Trophoblast cell (in vitro differentiated cells and primary cell): ENCODE results near the gene THAP7.
A peak's percentile ranks its signal among the peaks of the same experiment; 100 is the strongest.

Experiments used
- DNase-seq, 2 donors: peaks; one replicate each; pipeline ENCODE4 v3.0.0-alpha.2; 2016
- H2AFZ ChIP-seq: 2 replicates; pipeline ENCODE4 v1.6.1; 2013; ENCODE audit warnings: low read length, moderate library complexity, mild to moderate bottlenecking; ENCODE audit not compliant: insufficient read depth, poor library complexity
- H2AK5ac ChIP-seq: 2 replicates; pipeline ENCODE4 v1.6.1; 2013; ENCODE audit warnings: mild to moderate bottlenecking, low read length
- H2BK120ac ChIP-seq: 2 replicates; pipeline ENCODE4 v1.6.1; 2013; ENCODE audit warnings: low read length, mild to moderate bottlenecking, moderate library complexity; ENCODE audit not compliant: insufficient read depth, poor library complexity
- H2BK12ac ChIP-seq: 2 replicates; pipeline ENCODE4 v1.6.1; 2013; ENCODE audit warnings: mild to moderate bottlenecking, low read length, moderate library complexity
- H2BK5ac ChIP-seq: 2 replicates; pipeline ENCODE4 v1.6.1; 2013; ENCODE audit warnings: low read length, low read depth, moderate library complexity, mild to moderate bottlenecking; ENCODE audit not compliant: poor library complexity
- H3K14ac ChIP-seq: 2 replicates; pipeline ENCODE4 v1.6.1; 2013; ENCODE audit warnings: mild to moderate bottlenecking, low read length
- H3K18ac ChIP-seq: 2 replicates; pipeline ENCODE4 v1.6.1; 2013; ENCODE audit warnings: mild to moderate bottlenecking, low read length
- H3K23ac ChIP-seq: 2 replicates; pipeline ENCODE4 v1.6.1; 2013; ENCODE audit warnings: low read length
- H3K27ac ChIP-seq: 2 replicates; pipeline ENCODE4 v1.5.1; 2013; ENCODE audit warnings: low read depth, mild to moderate bottlenecking, inconsistent platforms, low read length, moderate library complexity
- H3K27me3 ChIP-seq: 2 replicates; pipeline ENCODE4 v1.6.1; 2013; ENCODE audit warnings: inconsistent platforms, mild to moderate bottlenecking, low read length, moderate library complexity; ENCODE audit not compliant: insufficient read depth
- H3K36me3 ChIP-seq, 2 experiments: 1 replicate in 1 of 2; 2 replicates in 1 of 2; pipeline ENCODE4 v1.6.1; 2013; ENCODE audit warnings: low read length in 2 of 2, mild to moderate bottlenecking in 2 of 2, moderate library complexity in 1 of 2; ENCODE audit not compliant: insufficient read depth in 2 of 2, control insufficient read depth in 1 of 2
- H3K4ac ChIP-seq: 2 replicates; pipeline ENCODE4 v1.6.1; 2013; ENCODE audit warnings: low read depth, mild to moderate bottlenecking, low read length, moderate library complexity
- H3K4me1 ChIP-seq, 2 experiments: 1 replicate in 1 of 2; 2 replicates in 1 of 2; pipeline ENCODE4 v1.6.1; 2013; ENCODE audit warnings: low read length in 2 of 2, mild to moderate bottlenecking in 2 of 2, moderate library complexity in 1 of 2; ENCODE audit not compliant: insufficient read depth in 2 of 2, control insufficient read depth in 1 of 2
- H3K4me2 ChIP-seq: 2 replicates; pipeline ENCODE4 v1.6.1; 2013; ENCODE audit warnings: inconsistent platforms, mild to moderate bottlenecking, low read length, moderate library complexity
- H3K4me3 ChIP-seq: 2 replicates; pipeline ENCODE4 v1.5.1; 2013; ENCODE audit warnings: mild to moderate bottlenecking, low read depth, low read length, inconsistent platforms
- H3K79me1 ChIP-seq: one replicate; pipeline ENCODE4 v1.6.1; 2013; ENCODE audit warnings: low read length
- H3K79me2 ChIP-seq: 2 replicates; pipeline ENCODE4 v1.6.1; 2013; ENCODE audit warnings: low read length, mild to moderate bottlenecking; ENCODE audit not compliant: control insufficient read depth, insufficient read depth, poor library complexity
- H3K9ac ChIP-seq: 2 replicates; pipeline ENCODE4 v1.6.1; 2013; ENCODE audit warnings: mild to moderate bottlenecking, low read length
- H3K9me3 ChIP-seq: 2 replicates; pipeline ENCODE4 v1.6.1; 2013; ENCODE audit warnings: low read depth, mild to moderate bottlenecking, control low read depth, inconsistent platforms, low read length; ENCODE audit not compliant: insufficient read depth
- H4K12ac ChIP-seq: 2 replicates; pipeline ENCODE4 v1.6.1; 2013; ENCODE audit warnings: low read depth, mild to moderate bottlenecking, low read length, moderate library complexity
- H4K8ac ChIP-seq: 2 replicates; pipeline ENCODE4 v1.6.1; 2013; ENCODE audit warnings: low read depth, mild to moderate bottlenecking, low read length, moderate library complexity
- H4K91ac ChIP-seq: one replicate; pipeline ENCODE4 v1.6.1; 2013; ENCODE audit warnings: low read depth, mild to moderate bottlenecking, low read length, moderate library complexity
- WGBS: extraction: QIAGEN DNeasy Blood & Tissue Kit; methylation state at CpG from one replicate; pipeline ENCODE4 v1.1.7; 2013; ENCODE audit warnings: missing lambda C conversion rate; ENCODE audit not compliant: insufficient read length, insufficient coverage; ENCODE audit errors: extremely low coverage; 5-methylcytosine and 5-hydroxymethylcytosine counted together

Gene THAP7

DNA sequence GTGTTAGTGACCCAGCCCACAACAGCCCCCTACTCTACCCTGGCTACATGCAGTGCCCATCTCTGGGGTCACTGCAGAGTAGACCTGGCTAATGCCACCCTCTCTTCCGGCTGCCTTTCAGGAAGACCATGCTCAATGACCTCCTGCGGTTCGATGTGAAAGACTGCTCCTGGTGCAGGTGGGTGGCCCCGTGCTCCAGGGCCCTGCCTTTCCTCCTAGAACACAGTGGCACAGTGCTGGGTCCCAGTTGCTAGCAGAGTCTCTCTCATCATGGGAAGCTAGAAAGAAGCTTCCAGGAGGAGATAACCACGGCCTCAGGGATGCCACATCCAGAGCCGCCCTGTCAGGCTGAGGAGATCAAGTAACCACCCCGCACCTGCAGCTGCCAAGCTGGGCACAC, 16.2 kb downstream of the THAP7 start:
- Histone ChIP-seq H3K9me3 (no peaks in the 10 kb centered on the region), H2BK5ac (no peak overlapping the region), H2AK5ac (no peak overlapping the region), H2AFZ (no peak overlapping the region), H3K27ac (no peak overlapping the region), H3K4me3 (no peak overlapping the region), H3K18ac (no peak overlapping the region), H2BK12ac (no peak overlapping the region), H3K4me1 (peaks cover 0 to 10% of the 10 kb centered on the region in 2 experiments), H4K91ac (no peak overlapping the region), H3K14ac (no peak overlapping the region), H4K12ac (no peak overlapping the region), H4K8ac (no peak overlapping the region), H3K4ac (no peak overlapping the region), H3K79me1 (peaks cover 8% of the 10 kb centered on the region), H3K79me2 (peaks cover 8% of the 10 kb centered on the region), H3K9ac (no peak overlapping the region), H3K23ac (no peak overlapping the region), H2BK120ac (no peak overlapping the region), H3K27me3 (no peaks in the 10 kb centered on the region), H3K36me3 (peaks cover 32 to 35% of the 10 kb centered on the region in 2 experiments), H3K4me2 (no peak overlapping the region)
- DNase-seq, result no peak
- WGBS, result no CpG with 5 or more reads among the region's 7 CpGs

GRCh38 chr22:20983081-20983771, 18.7 kb downstream of the THAP7 start:
- Histone ChIP-seq H3K27ac (no peak overlapping the region), H4K8ac (peak overlapping the region; percentile 96), H3K79me1 (peaks cover 8% of the 10 kb centered on the region), H2BK12ac (no peak overlapping the region), H2BK5ac (no peak overlapping the region), H3K9ac (no peak overlapping the region), H3K14ac (no peak overlapping the region), H3K36me3 (peaks cover 25 to 26% of the 10 kb centered on the region in 2 experiments), H4K91ac (no peak overlapping the region), H3K4ac (no peak overlapping the region), H3K27me3 (no peaks in the 10 kb centered on the region), H3K4me1 (peaks cover 5 to 18% of the 10 kb centered on the region in 2 experiments), H3K4me2 (peak overlapping the region; percentile 92), H3K18ac (no peak overlapping the region), H3K79me2 (peaks cover 8% of the 10 kb centered on the region), H3K4me3 (peak overlapping the region; percentile 98), H3K23ac (no peak overlapping the region), H2BK120ac (no peak overlapping the region), H3K9me3 (peaks cover 8% of the 10 kb centered on the region), H2AK5ac (no peak overlapping the region), H4K12ac (peak overlapping the region; percentile 67), H2AFZ (peak overlapping the region; percentile 89)
- no CpG with 5 or more reads among the region's 5 CpGs for WGBS
- DNase-seq, result no peak

- Histone ChIP-seq H3K23ac (no peak overlapping the region), H3K4me1 (peaks cover 5 to 18% of the 10 kb centered on the region in 2 experiments), H3K9ac (peak overlapping the region; percentile 69), H3K18ac (peak overlapping the region; percentile 81), H4K12ac (peak overlapping the region; percentile 67), H3K79me1 (peaks cover 8% of the 10 kb centered on the region), H3K27me3 (no peaks in the 10 kb centered on the region), H3K14ac (peak overlapping the region; percentile 88), H4K91ac (peak overlapping the region; percentile 59), H3K27ac (no peak overlapping the region), H3K79me2 (peaks cover 8% of the 10 kb centered on the region), H4K8ac (peak overlapping the region; percentile 96), H2AFZ (peak overlapping the region; percentile 89), H3K4ac (no peak overlapping the region), H3K36me3 (peaks cover 20 to 21% of the 10 kb centered on the region in 2 experiments), H3K9me3 (peaks cover 13% of the 10 kb centered on the region), H3K4me2 (peak overlapping the region; percentile 92), H3K4me3 (peak overlapping the region; percentile 98), H2BK120ac (peak overlapping the region; percentile 14), H2BK12ac (no peak overlapping the region), H2BK5ac (no peak overlapping the region), H2AK5ac (peak overlapping the region; percentile 3)
- no peak for DNase-seq
- WGBS, result no CpG with 5 or more reads among the region's 12 CpGs
Measured at GRCh38 chr22:20982563-20982882, 19.4 kb downstream of the THAP7 start.

DNA sequence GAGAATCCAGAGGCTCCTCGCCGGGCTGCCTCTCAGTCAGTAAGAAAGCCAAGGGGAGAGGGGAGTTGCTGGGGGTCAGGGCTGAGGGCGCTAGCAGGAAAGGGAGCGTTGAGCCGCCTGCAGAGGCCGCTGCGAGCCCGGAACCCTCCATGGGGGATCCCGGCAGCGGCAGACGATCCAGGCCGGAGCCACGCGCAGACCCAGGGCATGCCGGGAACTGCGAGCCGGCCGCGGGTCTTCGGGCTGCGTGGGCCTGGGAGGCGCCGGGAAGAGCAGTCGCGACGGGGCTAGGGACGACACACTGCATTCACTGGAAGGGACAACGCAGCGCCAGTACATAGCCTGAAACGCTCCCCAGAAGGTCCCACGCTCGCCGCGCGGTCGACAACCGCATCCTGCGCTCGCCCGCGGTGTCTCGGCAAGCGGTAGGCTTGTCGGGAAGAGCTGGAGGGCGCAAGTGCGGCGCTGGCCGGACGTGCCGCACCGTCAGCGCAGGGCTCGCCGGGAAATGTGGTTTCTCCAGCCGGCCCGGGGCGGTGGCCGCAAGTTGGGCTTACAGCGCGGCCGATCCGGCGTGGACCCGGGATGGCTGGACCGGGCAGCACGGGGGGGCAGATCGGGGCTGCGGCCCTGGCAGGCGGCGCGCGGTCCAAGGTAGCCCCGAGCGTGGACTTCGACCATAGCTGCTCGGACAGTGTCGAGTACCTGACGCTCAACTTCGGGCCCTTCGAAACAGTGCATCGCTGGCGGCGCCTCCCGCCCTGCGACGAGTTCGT, 19.9 kb downstream of the THAP7 start, which contains the start of gene LZTR1:
TSS of gene LZTR1 (plus strand) at position 511 of the 776 bp plus-strand sequence. CDS start at position 586, 75 bp downstream.
- H4K8ac ChIP-seq, result peak within 1 kb of the TSS; percentile 96
- peaks cover 8% of the 10 kb centered on the region for H3K79me2 ChIP-seq
- H3K79me1 ChIP-seq, result peaks cover 8% of the 10 kb centered on the region
- peak within 1 kb of the TSS; percentile 10 for H2AK5ac ChIP-seq
- no CpG with 5 or more reads among the region's 87 CpGs for WGBS
- peak within 1 kb of the TSS; percentile 98 for H3K4me3 ChIP-seq
- H3K4ac ChIP-seq, result peak within 1 kb of the TSS; percentile 48
- H3K4me1 ChIP-seq, result peaks cover 5 to 18% of the 10 kb centered on the region in 2 experiments
- H3K14ac ChIP-seq, result peak within 1 kb of the TSS; percentile 91
- peak within 1 kb of the TSS; percentile 89 for H2AFZ ChIP-seq
- peak within 1 kb of the TSS; percentile 73 for H2BK5ac ChIP-seq
- H3K4me2 ChIP-seq, result peak within 1 kb of the TSS; percentile 92
- peak within 1 kb of the TSS; percentile 88 for H4K91ac ChIP-seq
- H4K12ac ChIP-seq, result peak within 1 kb of the TSS; percentile 91
- no peaks in the 10 kb centered on the region for H3K27me3 ChIP-seq
- peaks cover 16 to 18% of the 10 kb centered on the region in 2 experiments for H3K36me3 ChIP-seq
- no peak within 1 kb of the TSS for H3K23ac ChIP-seq
- peak within 1 kb of the TSS; percentile 99 for H3K9ac ChIP-seq
- peak; percentile 79 to 83 for DNase-seq
- H3K27ac ChIP-seq, result peak within 1 kb of the TSS; percentile 70
- H3K9me3 ChIP-seq, result peaks cover 13% of the 10 kb centered on the region
- H2BK12ac ChIP-seq, result no peak within 1 kb of the TSS
- peak within 1 kb of the TSS; percentile 95 for H3K18ac ChIP-seq
- peak within 1 kb of the TSS; percentile 90 for H2BK120ac ChIP-seq
